Measurements from ENCODE around the gene SEC14L2.

Gene SEC14L2

DNA sequence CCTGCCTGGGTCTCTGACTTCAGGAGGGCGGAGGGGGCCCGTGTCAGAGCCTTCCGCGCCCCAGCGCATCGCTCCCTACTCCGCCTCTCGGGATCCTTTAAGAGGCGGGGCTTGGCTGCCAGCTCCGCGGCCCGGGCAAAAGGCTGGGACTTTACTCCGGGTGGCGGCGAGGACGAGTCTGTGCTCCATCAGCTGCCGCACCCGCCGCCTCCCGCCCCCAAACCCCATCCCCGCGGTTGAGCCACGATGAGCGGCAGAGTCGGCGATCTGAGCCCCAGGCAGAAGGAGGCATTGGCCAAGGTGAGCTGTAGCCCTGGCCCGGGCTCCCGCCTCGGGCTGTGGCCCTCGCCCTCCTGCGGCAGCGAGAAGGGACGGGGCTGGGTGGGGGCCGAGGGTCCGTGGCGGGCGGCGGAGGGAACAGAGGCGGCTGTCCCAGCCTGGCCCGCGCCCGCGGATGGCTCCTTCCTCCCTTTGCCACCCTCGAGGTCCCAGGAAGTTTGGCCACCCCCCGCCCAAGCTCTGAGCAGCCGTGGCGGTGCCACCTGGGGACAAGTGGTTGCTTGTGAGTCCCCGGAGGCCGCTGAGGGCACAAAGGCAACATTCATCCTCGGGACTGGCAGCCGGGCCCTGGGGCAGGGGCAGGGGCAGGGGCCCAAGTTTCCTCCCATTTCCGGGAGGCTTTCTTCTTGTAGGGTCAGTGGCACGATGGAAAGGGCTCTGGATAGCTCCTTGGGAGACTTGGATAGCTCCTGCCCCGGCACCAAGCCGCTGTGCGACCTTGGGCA is at the start of gene SEC14L2:
Gene SEC14L2 (plus strand): TSS at position 148 of the 785 bp plus-strand sequence. CDS start 99 bp downstream, at position 247.
- H3K27ac ChIP-seq, result peak within 1 kb of the TSS; percentile 75
- TF ChIP-seq, protein P1, sequence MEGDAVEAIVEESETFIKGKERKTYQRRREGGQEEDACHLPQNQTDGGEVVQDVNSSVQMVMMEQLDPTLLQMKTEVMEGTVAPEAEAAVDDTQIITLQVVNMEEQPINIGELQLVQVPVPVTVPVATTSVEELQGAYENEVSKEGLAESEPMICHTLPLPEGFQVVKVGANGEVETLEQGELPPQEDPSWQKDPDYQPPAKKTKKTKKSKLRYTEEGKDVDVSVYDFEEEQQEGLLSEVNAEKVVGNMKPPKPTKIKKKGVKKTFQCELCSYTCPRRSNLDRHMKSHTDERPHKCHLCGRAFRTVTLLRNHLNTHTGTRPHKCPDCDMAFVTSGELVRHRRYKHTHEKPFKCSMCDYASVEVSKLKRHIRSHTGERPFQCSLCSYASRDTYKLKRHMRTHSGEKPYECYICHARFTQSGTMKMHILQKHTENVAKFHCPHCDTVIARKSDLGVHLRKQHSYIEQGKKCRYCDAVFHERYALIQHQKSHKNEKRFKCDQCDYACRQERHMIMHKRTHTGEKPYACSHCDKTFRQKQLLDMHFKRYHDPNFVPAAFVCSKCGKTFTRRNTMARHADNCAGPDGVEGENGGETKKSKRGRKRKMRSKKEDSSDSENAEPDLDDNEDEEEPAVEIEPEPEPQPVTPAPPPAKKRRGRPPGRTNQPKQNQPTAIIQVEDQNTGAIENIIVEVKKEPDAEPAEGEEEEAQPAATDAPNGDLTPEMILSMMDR (conservative IDR thresholded peaks at IDR 0.05), result no peak

DNA sequence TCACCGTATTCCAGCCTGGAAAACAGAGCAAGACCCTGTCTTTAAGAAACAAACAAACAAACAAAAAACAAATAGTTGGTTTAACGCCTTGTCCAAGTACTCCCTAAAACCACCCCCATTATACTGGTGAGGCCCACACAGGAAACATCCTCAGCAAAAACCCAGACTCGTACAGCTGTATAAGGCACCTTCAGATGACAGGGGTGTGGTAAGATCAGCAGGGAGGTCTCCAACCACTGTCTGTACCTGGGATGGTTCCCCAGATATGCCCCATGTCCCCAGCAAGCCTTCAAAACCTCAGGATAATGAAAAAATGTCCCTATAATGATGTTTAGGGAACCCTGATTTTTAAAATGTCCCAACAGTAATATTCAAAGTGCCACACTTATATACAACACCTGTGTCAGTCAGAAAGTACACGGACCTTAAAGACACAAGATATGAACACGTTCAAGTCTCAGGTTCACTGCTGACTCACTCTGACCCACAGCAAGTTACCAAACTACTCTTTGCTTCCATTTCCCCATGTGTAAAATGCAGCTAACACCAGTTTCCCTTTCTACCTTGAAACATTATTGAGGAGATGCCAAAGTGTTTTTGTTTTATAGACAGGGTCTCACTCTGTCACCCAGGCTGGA is 49.4 kb upstream of the SEC14L2 start:
- TF ChIP-seq, protein P1 (conservative IDR thresholded peaks at IDR 0.05), result no peak
- no peak overlapping the region for H3K27ac ChIP-seq

DNA sequence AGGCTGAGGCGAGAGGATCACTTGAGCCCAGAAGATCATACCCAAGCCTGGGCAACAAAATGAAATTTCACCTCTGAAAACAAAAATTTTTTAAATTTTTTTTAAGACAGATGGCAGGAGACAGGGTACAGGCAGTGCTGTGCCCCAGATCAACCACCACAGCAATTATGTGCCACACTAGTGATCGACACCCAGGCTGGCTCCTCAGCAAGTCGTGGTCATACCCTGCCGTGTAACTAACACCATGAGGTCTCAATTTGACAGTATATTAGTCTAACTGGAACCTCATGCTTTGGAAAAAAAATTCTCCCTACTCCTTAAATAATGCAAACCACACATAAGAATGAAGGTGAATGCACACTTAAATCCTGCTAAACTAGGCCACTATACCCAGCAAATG is 48.4 kb upstream of the SEC14L2 start:
- H3K27ac ChIP-seq, result no peak overlapping the region
- TF ChIP-seq, protein P1 (conservative IDR thresholded peaks at IDR 0.05), result no peak

DNA sequence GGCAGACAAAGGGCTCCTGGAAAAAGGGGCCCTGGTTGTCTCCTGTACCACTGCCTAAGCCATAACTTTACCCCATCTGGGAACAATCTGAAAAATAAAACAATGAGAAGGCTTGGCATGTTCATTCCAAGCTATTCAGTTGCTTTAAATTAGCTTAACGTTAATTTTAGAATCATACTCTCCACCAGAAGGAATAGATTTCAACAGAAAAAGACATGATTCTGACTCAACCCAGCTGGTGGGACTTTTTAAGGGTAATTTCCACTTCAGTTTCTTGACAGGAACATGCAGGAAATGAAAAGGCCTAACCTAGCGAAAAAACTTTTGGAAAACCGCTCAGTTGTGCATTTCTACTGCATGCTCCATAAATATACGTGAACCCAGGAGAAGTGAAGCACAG is 48.0 kb upstream of the SEC14L2 start:
- TF ChIP-seq, protein P1 (conservative IDR thresholded peaks at IDR 0.05), result no peak
- no peak overlapping the region for H3K27ac ChIP-seq

DNA sequence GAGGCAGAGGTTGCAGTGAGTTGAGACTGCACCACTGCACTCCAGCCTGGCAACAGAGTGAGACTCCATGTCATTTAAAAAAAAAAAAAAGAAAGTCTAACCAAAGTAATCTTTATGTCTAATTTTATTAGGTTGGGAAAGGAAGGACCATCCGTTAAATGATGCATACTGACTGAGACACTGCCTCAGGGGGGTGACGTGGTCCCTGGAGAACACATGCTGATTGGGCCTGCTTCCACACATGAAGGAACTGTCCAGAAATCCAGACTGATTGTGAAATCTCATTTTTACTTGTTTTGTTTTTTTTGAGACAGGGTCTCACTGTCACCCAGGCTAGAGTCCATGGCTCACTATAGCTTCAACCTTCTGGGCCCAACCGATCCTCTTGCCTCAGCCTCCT is 45.6 kb upstream of the SEC14L2 start:
- no peak overlapping the region for H3K27ac ChIP-seq
- TF ChIP-seq, protein P1 (conservative IDR thresholded peaks at IDR 0.05), result no peak

DNA sequence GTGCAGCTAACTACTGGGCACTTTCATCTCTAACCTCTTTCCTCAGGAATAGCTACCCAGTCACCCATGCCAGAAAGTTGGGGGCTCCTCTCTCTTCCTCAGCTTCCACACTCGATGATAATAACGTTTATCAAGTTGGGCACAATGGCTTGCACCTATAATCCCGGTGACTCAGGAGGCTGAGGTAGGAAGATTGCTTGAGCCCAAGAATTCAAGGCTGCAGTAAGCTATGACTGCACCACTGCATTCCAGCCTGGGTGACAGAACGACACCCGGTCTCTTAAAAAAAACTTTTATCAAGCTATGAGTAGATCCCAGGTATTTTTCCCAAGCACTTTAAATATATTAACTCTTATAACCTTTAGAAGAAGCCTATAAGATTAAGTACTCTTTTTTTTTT is 42.2 kb upstream of the SEC14L2 start:
- TF ChIP-seq, protein P1 (conservative IDR thresholded peaks at IDR 0.05), result no peak

DNA sequence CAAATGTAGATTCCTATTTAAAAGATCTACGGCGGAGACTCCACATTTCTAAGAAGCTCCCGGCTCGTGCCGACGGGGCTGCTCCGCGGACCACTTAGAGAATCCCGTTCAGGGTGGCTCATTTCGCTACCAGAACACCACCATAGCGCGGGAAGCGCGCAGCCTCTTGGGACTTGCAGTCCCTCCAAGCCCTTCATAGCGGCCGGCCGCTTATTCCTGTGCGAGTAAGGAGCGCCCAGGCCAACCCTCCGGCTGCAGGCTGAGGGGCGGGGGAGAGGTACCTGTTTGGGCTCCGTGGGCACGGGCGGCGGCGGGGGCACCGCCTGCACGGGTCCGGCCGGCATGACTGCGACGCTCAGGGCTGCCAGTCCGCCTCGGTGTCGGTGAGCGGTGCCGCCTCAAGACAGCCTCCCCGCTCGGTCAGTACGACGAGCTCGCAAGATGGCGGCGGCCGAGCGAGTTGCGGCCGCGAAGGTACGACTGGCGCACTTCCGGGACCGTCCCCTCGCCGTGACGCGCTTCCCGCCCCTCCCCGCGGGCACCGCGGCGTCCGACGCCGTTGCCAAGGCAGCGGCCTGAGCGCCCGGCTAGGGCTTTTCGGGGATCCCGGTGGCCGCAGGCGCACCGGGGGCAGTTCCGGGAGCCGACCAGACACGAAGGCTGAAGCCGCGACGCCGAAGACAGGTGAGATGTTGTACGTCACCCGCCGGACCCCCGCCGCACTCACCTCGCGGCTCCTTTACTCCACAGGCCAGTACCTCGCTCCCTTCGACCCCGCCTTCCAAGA is 40.2 kb upstream of the SEC14L2 start, which contains the start of the genes CCDC157 and SF3A1:
Gene CCDC157 (plus strand): TSS at position 559 of the 787 bp plus-strand sequence. CDS start 8,994 bp downstream, outside the sequence.
Gene SF3A1 (minus strand): TSS at position 446 of the 787 bp plus-strand sequence. CDS start 102 bp downstream, at position 344.
- TF ChIP-seq, protein P1 (conservative IDR thresholded peaks at IDR 0.05), result no peak
- H3K27ac ChIP-seq, result peak within 1 kb of the TSS; percentile 92

More for the DNA sequence above, 42.2 kb upstream of the SEC14L2 start:
- H3K27ac ChIP-seq, result no peak overlapping the region

Measured in VCaP (cell line).